ENCODE measurements around the gene SLC13A4.
A peak's percentile ranks its signal among the peaks of the same experiment; 100 is the strongest.

Gene SLC13A4

GRCh38 chr7:135710417-135711138 is 17.4 kb downstream of the SLC13A4 start:
- TF ChIP-seq, protein P1, sequence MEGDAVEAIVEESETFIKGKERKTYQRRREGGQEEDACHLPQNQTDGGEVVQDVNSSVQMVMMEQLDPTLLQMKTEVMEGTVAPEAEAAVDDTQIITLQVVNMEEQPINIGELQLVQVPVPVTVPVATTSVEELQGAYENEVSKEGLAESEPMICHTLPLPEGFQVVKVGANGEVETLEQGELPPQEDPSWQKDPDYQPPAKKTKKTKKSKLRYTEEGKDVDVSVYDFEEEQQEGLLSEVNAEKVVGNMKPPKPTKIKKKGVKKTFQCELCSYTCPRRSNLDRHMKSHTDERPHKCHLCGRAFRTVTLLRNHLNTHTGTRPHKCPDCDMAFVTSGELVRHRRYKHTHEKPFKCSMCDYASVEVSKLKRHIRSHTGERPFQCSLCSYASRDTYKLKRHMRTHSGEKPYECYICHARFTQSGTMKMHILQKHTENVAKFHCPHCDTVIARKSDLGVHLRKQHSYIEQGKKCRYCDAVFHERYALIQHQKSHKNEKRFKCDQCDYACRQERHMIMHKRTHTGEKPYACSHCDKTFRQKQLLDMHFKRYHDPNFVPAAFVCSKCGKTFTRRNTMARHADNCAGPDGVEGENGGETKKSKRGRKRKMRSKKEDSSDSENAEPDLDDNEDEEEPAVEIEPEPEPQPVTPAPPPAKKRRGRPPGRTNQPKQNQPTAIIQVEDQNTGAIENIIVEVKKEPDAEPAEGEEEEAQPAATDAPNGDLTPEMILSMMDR (IDR thresholded peaks at IDR 0.05; ENCODE audit: low read length, missing control alignments): peak; percentile 45

DNA sequence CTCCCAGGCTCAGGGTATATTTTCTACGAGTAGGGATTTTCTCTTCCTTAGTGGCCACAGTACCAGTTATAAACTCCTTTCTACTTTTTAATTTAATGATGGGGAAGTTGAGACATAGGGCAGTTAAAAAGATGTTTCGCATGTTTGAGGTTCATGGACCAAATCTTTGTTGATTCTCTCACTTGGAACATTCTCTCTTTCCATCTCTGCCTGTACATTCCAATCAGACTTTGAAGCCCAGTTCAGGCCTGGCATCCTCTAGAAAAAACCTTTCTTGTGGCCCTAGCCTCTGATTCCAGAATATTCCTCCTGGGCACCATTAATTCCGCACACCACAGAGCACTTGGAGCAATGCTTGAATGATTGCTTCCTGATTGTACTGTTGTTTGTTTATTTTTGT is 18.5 kb downstream of the SLC13A4 start:
- DNase-seq (ENCODE audit: low read depth): no peak
- TF ChIP-seq, protein P1 (IDR thresholded peaks at IDR 0.05; ENCODE audit: low read length, missing control alignments): no peak
- H3K4me3 ChIP-seq (replicated peaks; ENCODE audit: low read depth, low read length): no peak overlapping the region

More at GRCh38 chr7:135710417-135711138, 17.4 kb downstream of the SLC13A4 start:
- DNase-seq (ENCODE audit: low read depth): no peak
- no peak overlapping the region for H3K4me3 ChIP-seq (replicated peaks; ENCODE audit: low read depth, low read length)

DNA sequence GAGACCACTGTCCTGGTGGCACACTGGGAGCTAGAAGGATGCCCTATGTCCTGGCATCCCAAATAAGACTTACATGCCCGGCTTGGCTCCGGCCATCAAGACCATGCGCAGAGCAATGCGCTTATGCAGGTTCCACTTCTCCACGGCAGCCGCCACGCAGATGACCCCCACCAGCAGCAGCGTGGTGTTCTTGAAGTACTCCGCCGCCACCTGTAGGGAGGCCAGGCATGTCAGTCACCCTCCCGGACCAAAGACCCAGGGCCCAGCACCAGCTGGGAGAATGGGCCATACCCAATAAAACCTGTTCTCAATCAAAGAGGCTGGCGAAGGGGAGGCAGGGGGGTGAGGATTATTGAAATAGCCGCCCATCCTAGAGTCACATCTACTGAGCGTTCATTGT is 19.9 kb downstream of the SLC13A4 start:
- no peak for DNase-seq (ENCODE audit: low read depth)
- TF ChIP-seq, protein P1 (IDR thresholded peaks at IDR 0.05; ENCODE audit: low read length, missing control alignments): no peak
- H3K4me3 ChIP-seq (replicated peaks; ENCODE audit: low read depth, low read length): no peak overlapping the region

GRCh38 chr7:135707570-135707966 is 20.4 kb downstream of the SLC13A4 start:
- H3K4me3 ChIP-seq (replicated peaks; ENCODE audit: low read depth, low read length): no peak overlapping the region
- DNase-seq (ENCODE audit: low read depth): no peak
- TF ChIP-seq, protein P1 (IDR thresholded peaks at IDR 0.05; ENCODE audit: low read length, missing control alignments): no peak

DNA sequence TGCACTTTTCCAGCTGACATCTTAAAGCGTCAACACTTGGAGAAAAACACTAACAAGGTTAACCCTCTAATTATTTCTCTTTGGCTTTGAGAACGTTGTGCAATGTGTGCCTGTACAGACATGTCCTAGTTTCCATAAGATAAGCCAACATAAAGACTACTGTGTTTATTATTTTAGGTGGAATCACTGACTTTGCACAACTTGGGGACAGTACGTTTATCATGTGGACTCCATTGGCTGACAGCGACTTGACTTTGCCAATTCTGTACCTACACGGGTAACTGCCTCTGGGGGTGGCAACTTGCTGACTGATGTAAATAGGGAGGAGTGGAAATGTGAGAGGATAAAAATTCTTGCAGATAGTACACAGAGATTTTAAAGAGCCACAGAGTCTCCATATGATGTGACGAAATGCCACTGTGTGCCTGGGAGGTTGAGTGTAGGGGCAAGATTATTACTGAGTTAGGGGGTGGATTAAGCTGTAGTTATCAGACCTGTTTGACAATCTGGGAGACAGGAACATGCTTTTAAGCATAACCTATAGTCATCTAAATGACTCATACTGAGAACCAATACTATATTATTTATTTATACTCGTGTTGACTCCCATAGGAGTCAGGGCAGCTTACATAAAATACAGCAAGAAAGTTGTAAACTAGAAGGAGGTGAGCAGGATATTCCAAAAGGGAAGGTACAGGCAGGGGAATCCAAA is 21.0 kb downstream of the SLC13A4 start:
- H3K4me3 ChIP-seq (replicated peaks; ENCODE audit: low read depth, low read length): no peak overlapping the region
- no peak for DNase-seq (ENCODE audit: low read depth)
- TF ChIP-seq, protein P1 (IDR thresholded peaks at IDR 0.05; ENCODE audit: low read length, missing control alignments): no peak

DNA sequence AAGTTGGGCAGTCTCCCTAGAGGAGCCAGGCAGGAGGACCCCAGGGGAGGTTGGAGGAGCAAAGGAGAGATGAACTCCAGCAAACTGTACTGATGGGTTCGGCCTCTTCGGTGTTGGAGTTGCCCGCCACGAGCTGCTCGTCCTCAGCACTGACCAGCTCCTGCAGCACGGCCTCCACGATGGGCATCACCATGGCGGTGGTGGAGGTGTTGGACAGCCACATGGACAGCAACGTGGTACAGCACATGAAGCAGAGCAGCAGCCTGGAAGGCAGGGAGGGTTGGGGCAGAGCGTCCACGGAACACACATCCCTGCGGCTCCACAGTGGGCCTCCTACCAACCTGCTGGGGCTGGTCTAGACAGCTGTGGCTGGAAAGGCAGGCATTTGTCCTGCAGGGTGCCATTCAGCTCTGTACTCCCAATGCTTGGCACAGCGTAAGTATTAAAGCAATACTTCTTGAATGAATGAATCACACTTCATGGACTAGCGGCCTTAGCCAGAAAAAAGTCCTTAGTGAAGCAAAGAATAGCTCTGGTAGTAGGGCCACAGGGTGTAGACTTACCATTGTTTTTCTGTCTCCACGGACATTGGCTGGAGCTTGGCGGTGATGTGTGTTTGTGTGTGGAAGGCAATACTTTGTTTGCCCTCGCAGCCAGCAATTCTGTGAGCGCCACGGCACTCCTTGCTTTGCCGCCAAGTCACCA is 21.8 kb downstream of the SLC13A4 start:
- H3K4me3 ChIP-seq (replicated peaks; ENCODE audit: low read depth, low read length): no peak overlapping the region
- TF ChIP-seq, protein P1 (IDR thresholded peaks at IDR 0.05; ENCODE audit: low read length, missing control alignments): no peak
- DNase-seq (ENCODE audit: low read depth): no peak
